GM23248 (cell line): ENCODE results near the gene ZNF200.

Experiments used
- EZH2 ChIP-seq: fragments of 200-600 bp; sonication (generic); IDR thresholded peaks from 2 replicates; pipeline ENCODE4 v1.6.1; 2018; ENCODE audit warnings: antibody characterized with exemption, mild to moderate bottlenecking; ENCODE audit not compliant: insufficient read depth, poor library complexity, severe bottlenecking
- EZH2phosphoT487 ChIP-seq: fragments of 200-600 bp; sonication (generic); IDR thresholded peaks from 2 replicates; pipeline ENCODE4 v1.6.1; 2018; ENCODE audit warnings: antibody characterized with exemption, moderate library complexity, mild to moderate bottlenecking, low read depth; ENCODE audit not compliant: insufficient read depth

DNA sequence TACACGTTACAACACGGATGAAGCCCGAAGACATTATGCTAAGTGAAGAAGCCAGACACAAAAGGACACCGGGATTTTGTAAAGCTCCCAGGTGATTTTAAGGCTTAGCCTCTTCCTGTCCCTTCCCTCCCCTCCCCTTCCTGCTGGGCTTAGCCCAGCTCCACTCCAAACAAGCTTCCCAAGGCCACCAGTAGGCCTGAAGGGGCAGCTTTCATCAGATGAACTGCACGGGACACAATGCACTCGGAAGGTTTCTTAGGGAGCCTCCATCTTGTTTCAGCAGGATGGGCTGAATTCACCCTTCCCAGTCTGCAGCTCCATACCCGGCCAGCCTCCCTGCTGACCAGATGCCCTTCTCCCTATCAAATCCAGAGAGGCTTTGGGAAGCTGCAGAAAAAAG lies 11.0 kb upstream of the ZNF200 start:
- TF ChIP-seq EZH2 (no peak), EZH2phosphoT487 (no peak)
